H1 (cell line): ENCODE data around the gene FAM120B. TPM values are rescaled to one million over a fixed set of nuclear protein-coding genes. Genes with fewer than 3 reads are reported as not detected.

Source experiments
- CTCF ChIA-PET: fragments of 300-600 bp; sonication (Branson Sonifier 250); formaldehyde crosslinking; loops from one replicate; lab custom pipeline; 2021; ENCODE audit not compliant: partially characterized antibody; lab: Charles Lee
- POLR2A ChIA-PET: fragments of 300-600 bp; sonication (Branson Sonifier 250); formaldehyde crosslinking; loops from one replicate; lab custom pipeline; 2021; ENCODE audit warnings: inconsistent platforms; ENCODE audit not compliant: partially characterized antibody; lab: Charles Lee
- DNase-seq, 2 experiments: peaks; one replicate each; pipeline versions ENCODE4 v3.0.0 to v3.0.0-alpha.2; 2010 to 2022; ENCODE audit warnings: low spot score in 2 of 2, low read depth in 1 of 2, mixed read lengths in 1 of 2
- FAIRE-seq: peaks from 2 replicates; lab custom pipeline; 2011; peaks lifted over from hg19 to GRCh38; lab: Jason Lieb, UNC
- H2AFZ ChIP-seq: 2 replicates; pipeline ENCODE4 v1.8.1; 2012; ENCODE audit warnings: low read length, inconsistent platforms
- H2AK5ac ChIP-seq: 2 replicates; pipeline ENCODE4 v1.6.1; 2013; ENCODE audit warnings: low read depth, low read length
- H2BK120ac ChIP-seq: replicated peaks from 2 replicates; pipeline ENCODE3; 2013; ENCODE audit warnings: low read depth, low read length, inconsistent platforms
- H2BK12ac ChIP-seq: 2 replicates; pipeline ENCODE4 v1.6.1; 2013; ENCODE audit warnings: low read depth, low read length
- H2BK15ac ChIP-seq: 2 replicates; pipeline ENCODE4 v1.6.1; 2013; ENCODE audit warnings: low read length
- H2BK20ac ChIP-seq: 2 replicates; pipeline ENCODE4 v1.6.1; 2013; ENCODE audit warnings: low read length
- H2BK5ac ChIP-seq: 2 replicates; pipeline ENCODE4 v1.6.1; 2013; ENCODE audit warnings: low read depth, low read length
- H3K14ac ChIP-seq: 2 replicates; pipeline ENCODE4 v1.6.1; 2013; ENCODE audit warnings: inconsistent platforms; ENCODE audit not compliant: insufficient read length
- H3K18ac ChIP-seq: 2 replicates; pipeline ENCODE4 v1.6.1; 2013; ENCODE audit warnings: low read length; ENCODE audit errors: extremely low read depth
- H3K23ac ChIP-seq: 2 replicates; pipeline ENCODE4 v1.6.1; 2013; ENCODE audit warnings: inconsistent platforms; ENCODE audit not compliant: insufficient read length
- H3K23me2 ChIP-seq: 2 replicates; pipeline ENCODE4 v1.6.1; 2013; ENCODE audit warnings: low read depth, low read length
- H3K27ac ChIP-seq: 2 replicates; pipeline ENCODE4 v1.6.1; 2011; ENCODE audit warnings: low read depth, low read length, inconsistent platforms
- H3K27me3 ChIP-seq, 4 experiments: replicated peaks in 1 of 4; 1 replicate in 1 of 4; 2 replicates in 3 of 4; pipeline versions ENCODE4 v1.6.1 to v1.8.1; 2011 to 2013; ENCODE audit warnings: low read length in 3 of 4, mild to moderate bottlenecking in 3 of 4, inconsistent platforms in 2 of 4, mixed read lengths in 2 of 4, moderate library complexity in 1 of 4; ENCODE audit not compliant: control insufficient read depth in 3 of 4, insufficient read depth in 3 of 4; ENCODE audit errors: extremely low read depth in 1 of 4
- H3K36me3 ChIP-seq, 4 experiments: 2 replicates each; pipeline versions ENCODE4 v1.6.1 to v1.8.1; 2011 to 2013; ENCODE audit warnings: mild to moderate bottlenecking in 4 of 4, low read length in 3 of 4, moderate library complexity in 2 of 4, control low read depth in 1 of 4, inconsistent platforms in 1 of 4; ENCODE audit not compliant: insufficient read depth in 4 of 4, control insufficient read depth in 2 of 4
- H3K4ac ChIP-seq: replicated peaks from 2 replicates; pipeline ENCODE3; 2013; ENCODE audit warnings: low read length, low read depth, mixed read lengths, inconsistent platforms; ENCODE audit not compliant: insufficient read length
- H3K4me1 ChIP-seq, 4 experiments: replicated peaks in 1 of 4; 1 replicate in 1 of 4; 2 replicates in 3 of 4; pipeline versions ENCODE4 v1.6.1 to v1.8.1; 2011 to 2013; ENCODE audit warnings: low read length in 3 of 4, inconsistent platforms in 2 of 4, mixed read lengths in 1 of 4; ENCODE audit not compliant: insufficient read depth in 4 of 4, control insufficient read depth in 3 of 4
- H3K4me2 ChIP-seq, 2 experiments: 2 replicates each; pipeline versions ENCODE4 v1.6.1 to v1.8.1; 2011 to 2013; ENCODE audit warnings: low read depth in 2 of 2, low read length in 2 of 2, control low read depth in 1 of 2, inconsistent platforms in 1 of 2, mild to moderate bottlenecking in 1 of 2; ENCODE audit not compliant: insufficient read depth in 1 of 2
- H3K4me3 ChIP-seq, 4 experiments: fragments of 200-600, 300-600 bp in 1 of 4; sonication (generic), shearing (Covaris generic), sonication (Bioruptor Twin) in 1 of 4; 2 replicates each; pipeline versions ENCODE4 v1.5.1 to v1.8.1; 2011 to 2016; ENCODE audit warnings: low read length in 4 of 4, low read depth in 3 of 4, control low read depth in 2 of 4, inconsistent platforms in 2 of 4, mild to moderate bottlenecking in 2 of 4, mixed read lengths in 1 of 4, moderate library complexity in 1 of 4; ENCODE audit not compliant: insufficient read depth in 2 of 4; ENCODE audit errors: extremely low read depth in 1 of 4
- H3K56ac ChIP-seq: replicated peaks from 2 replicates; pipeline ENCODE3; 2013; ENCODE audit warnings: low read depth, mild to moderate bottlenecking, mixed read lengths, low read length, inconsistent platforms; ENCODE audit not compliant: insufficient read length
- H3K79me1 ChIP-seq: 2 replicates; pipeline ENCODE4 v1.6.1; 2013; ENCODE audit warnings: low read depth, low read length, control low read depth
- H3K79me2 ChIP-seq, 2 experiments: 2 replicates each; pipeline versions ENCODE4 v1.6.1 to v1.8.1; 2012 to 2013; ENCODE audit warnings: low read length in 2 of 2, mild to moderate bottlenecking in 2 of 2, inconsistent platforms in 1 of 2; ENCODE audit not compliant: insufficient read depth in 2 of 2, control insufficient read depth in 1 of 2
- H3K9ac ChIP-seq, 4 experiments: replicated peaks in 1 of 4; 1 replicate in 1 of 4; 2 replicates in 3 of 4; pipeline versions ENCODE4 v1.6.1 to v1.8.1; 2011 to 2013; ENCODE audit warnings: low read depth in 3 of 4, low read length in 3 of 4, control low read depth in 2 of 4, mild to moderate bottlenecking in 2 of 4, moderate library complexity in 2 of 4, inconsistent platforms in 1 of 4; ENCODE audit errors: extremely low read depth in 1 of 4
- H3K9me3 ChIP-seq, 2 experiments: 2 replicates each; pipeline versions ENCODE4 v1.6.1 to v1.8.1; 2012 to 2013; ENCODE audit warnings: mild to moderate bottlenecking in 2 of 2, moderate library complexity in 2 of 2, control low read depth in 1 of 2, inconsistent platforms in 1 of 2, low read depth in 1 of 2, low read length in 1 of 2, mixed read lengths in 1 of 2; ENCODE audit not compliant: insufficient read depth in 2 of 2
- H4K20me1 ChIP-seq, 2 experiments: replicated peaks in 1 of 2; 2 replicates each; pipeline versions ENCODE3 to v1.8.1; 2011 to 2013; ENCODE audit warnings: inconsistent platforms in 2 of 2, low read length in 2 of 2, mild to moderate bottlenecking in 1 of 2; ENCODE audit not compliant: insufficient read depth in 2 of 2, control insufficient read depth in 1 of 2
- H4K5ac ChIP-seq: 2 replicates; pipeline ENCODE4 v1.6.1; 2013; ENCODE audit warnings: low read length, low read depth, mixed read lengths, inconsistent platforms; ENCODE audit not compliant: insufficient read length
- H4K8ac ChIP-seq: 2 replicates; pipeline ENCODE4 v1.8.0; 2013; ENCODE audit warnings: mild to moderate bottlenecking, moderate library complexity, low read length, inconsistent platforms; ENCODE audit not compliant: insufficient read depth; ENCODE audit errors: extremely low read depth
- H4K91ac ChIP-seq: replicated peaks from 2 replicates; pipeline ENCODE3; 2013; ENCODE audit warnings: low read length, mixed read lengths, inconsistent platforms; ENCODE audit not compliant: insufficient read length
- E2F6 ChIP-seq: IDR thresholded peaks from 2 replicates; pipeline ENCODE4 v1.6.1; 2012; ENCODE audit warnings: inconsistent platforms
- RNF2 ChIP-seq: fragments of 200-900, 300-1000 bp; sonication (generic); IDR thresholded peaks from 2 replicates; pipeline ENCODE4 v1.7.1; 2016; ENCODE audit warnings: borderline replicate concordance, low read depth, mild to moderate bottlenecking, antibody characterized with exemption, low read length; ENCODE audit not compliant: poor library complexity, severe bottlenecking; ENCODE audit errors: missing control alignments
- WGBS, 2 experiments: shearing (Covaris generic) in 1 of 2; methylation state at CpG; one replicate each; pipeline versions ENCODE4 v1.1.6 to v1.1.7; 2013 to 2015; ENCODE audit warnings: low lambda C conversion rate in 2 of 2, mixed read lengths in 2 of 2, inconsistent platforms in 1 of 2, low coverage in 1 of 2, missing lambda C conversion rate in 1 of 2; ENCODE audit not compliant: insufficient replicate concordance in 2 of 2, insufficient coverage in 1 of 2, insufficient read length in 1 of 2; ENCODE audit errors: extremely low coverage in 1 of 2, missing lambda C conversion rate in 1 of 2; 5-methylcytosine and 5-hydroxymethylcytosine counted together
- polyA plus RNA-seq, 7 experiments: library from polyadenylated mRNA; depleted of rRNA in 3 of 7; stranded (reverse) in 5 of 7; unstranded in 2 of 7; fragments of >200 nt in 5 of 7; fragments of 200-250 nt in 2 of 7; gene quantifications; 1 replicate in 5 of 7; 2 replicates in 1 of 7; 4 replicates in 1 of 7; pipeline versions ENCODE4 v1.2.1 to v1.2.3, GENCODE V29; 2011 to 2013; ENCODE audit warnings: missing spikeins in 2 of 7, mixed read lengths in 2 of 7
- total RNA-seq: library from RNA; stranded (reverse); fragmentation: NEBNext Ultra II Directional; extraction: Animal tissue kit (Norgen Biotek cat#: 25700); gene quantifications from 2 replicates; pipeline ENCODE4 v1.2.1, GENCODE V29; 2021

FAM120B gene
- total and polyA plus RNA-seq, 2 of the 8 experiments (the other 6 are each of a cell fraction or from before 2014, with no cell fraction given): 5.1 to 12.5 TPM

- 98% methylated on average over 15 of the region's 15 CpGs; no CpG with 5 or more reads in 1 of the 2 experiments for WGBS, 2 experiments
- Histone ChIP-seq H3K4me3 (no peak overlapping the region), H3K27me3 (no peaks in the 10 kb centered on the region), H4K91ac (no peak overlapping the region), H2AFZ (no peak overlapping the region), H3K4me1 (peaks cover 0 to 2% (median 0%) of the 10 kb centered on the region in 4 experiments; a peak in 2 of 7 replicates), H4K20me1 (no peaks in the 10 kb centered on the region), H3K23me2 (no peaks in the 10 kb centered on the region), H3K23ac (no peak overlapping the region), H2BK5ac (no peak overlapping the region), H3K4me2 (no peak overlapping the region), H2BK15ac (no peak overlapping the region), H3K79me1 (no peaks in the 10 kb centered on the region), H3K79me2 (no peaks in the 10 kb centered on the region), H3K18ac (no peak overlapping the region), H4K8ac (no peak overlapping the region), H2AK5ac (no peak overlapping the region), H3K14ac (no peak overlapping the region), H3K9ac (no peak overlapping the region), H2BK12ac (no peak overlapping the region), H2BK120ac (no peak overlapping the region), H3K27ac (no peak overlapping the region), H3K36me3 (no peaks in the 10 kb centered on the region), H2BK20ac (no peak overlapping the region), H3K56ac (no peak overlapping the region), H3K4ac (no peak overlapping the region), H3K9me3 (no peaks in the 10 kb centered on the region), H4K5ac (no peak overlapping the region)
- DNase-seq (no peak), FAIRE-seq (no peak)
- TF ChIP-seq RNF2 (no peak), E2F6 (peak; percentile 57; the same call in 1 of the 2 replicates)
- POLR2A ChIA-PET: no interaction called here
- CTCF ChIA-PET: interaction anchor here (0.9 to 2.6 kb wide), 3 partner anchors 10 to 18 kb away, joined by 3 to 7 read pairs (median 3); no protein-coding TSS in a partner anchor
These were observed 140.4 kb downstream of the FAM120B start for GRCh38 chr6:170446841-170447560.
